Hepatocyte (in vitro differentiated cells): ENCODE measurements around the gene NPC1. TPM values are rescaled to one million over a fixed set of nuclear protein-coding genes. Genes with fewer than 3 reads are reported as not detected.
"Not testable (repeated sequence)": the region's sequence is repeated elsewhere in the genome, so short reads cannot be mapped to it uniquely, and the experiment has no call there.

Experiments used
- DNase-seq: peaks from one replicate; pipeline ENCODE4 v3.0.0-alpha.2; 2016; ENCODE audit warnings: low spot score
- H2AFZ ChIP-seq: fragments of 200-600 bp; sonication (generic); 2 replicates; pipeline ENCODE4 v1.6.0; 2016; ENCODE audit warnings: antibody characterized with exemption, mild to moderate bottlenecking
- H3K27ac ChIP-seq: fragments of 200-600 bp; sonication (generic); 2 replicates; pipeline ENCODE4 v1.5.1; 2016; ENCODE audit warnings: mild to moderate bottlenecking
- H3K27me3 ChIP-seq: fragments of 200-600 bp; sonication (generic); 2 replicates; pipeline ENCODE4 v1.6.1; 2016
- H3K36me3 ChIP-seq: fragments of 200-600 bp; sonication (generic); replicated peaks from 2 replicates; pipeline ENCODE4 v1.5.1; 2016; ENCODE audit warnings: low read depth; ENCODE audit not compliant: insufficient read depth
- H3K4me1 ChIP-seq: fragments of 200-600 bp; sonication (generic); 2 replicates; pipeline ENCODE4 v1.5.1; 2016; ENCODE audit warnings: mild to moderate bottlenecking, moderate library complexity; ENCODE audit not compliant: insufficient read depth
- H3K4me2 ChIP-seq: fragments of 200-600 bp; sonication (generic); 2 replicates; pipeline ENCODE4 v1.6.0; 2016
- H3K4me3 ChIP-seq: fragments of 200-600 bp; sonication (generic); 2 replicates; pipeline ENCODE4 v1.5.1; 2016; ENCODE audit warnings: mild to moderate bottlenecking
- H3K79me2 ChIP-seq: fragments of 200-600 bp; sonication (generic); 2 replicates; pipeline ENCODE4 v1.6.0; 2017; ENCODE audit warnings: mild to moderate bottlenecking
- H3K9me2 ChIP-seq: fragments of 200-600 bp; sonication (generic); replicated peaks from 2 replicates; pipeline ENCODE4 v1.6.0; 2017; ENCODE audit warnings: mild to moderate bottlenecking; ENCODE audit not compliant: insufficient read depth
- H3K9me3 ChIP-seq: fragments of 200-600 bp; sonication (generic); 2 replicates; pipeline ENCODE4 v1.5.1; 2016; ENCODE audit warnings: low read depth, mild to moderate bottlenecking
- H4K20me1 ChIP-seq: fragments of 200-600 bp; sonication (generic); 2 replicates; pipeline ENCODE4 v1.6.0; 2016; ENCODE audit warnings: mild to moderate bottlenecking; ENCODE audit not compliant: insufficient read depth, poor library complexity, severe bottlenecking
- CTCF ChIP-seq: fragments of 200-600 bp; sonication (generic); IDR thresholded peaks from 2 replicates; pipeline ENCODE4 v1.5.1; 2016; ENCODE audit warnings: antibody characterized with exemption, mild to moderate bottlenecking; ENCODE audit not compliant: poor library complexity
- EZH2 ChIP-seq: fragments of 200-600 bp; sonication (generic); IDR thresholded peaks from 2 replicates; pipeline ENCODE4 v1.6.1; 2016; ENCODE audit warnings: antibody characterized with exemption, mild to moderate bottlenecking, borderline replicate concordance
- EZH2phosphoT487 ChIP-seq: fragments of 200-600 bp; sonication (generic); IDR thresholded peaks from one replicate; pipeline ENCODE4 v1.6.1; 2018; ENCODE audit warnings: antibody characterized with exemption, mild to moderate bottlenecking, low read depth, moderate library complexity; ENCODE audit not compliant: unreplicated experiment, severe bottlenecking
- WGBS: methylation state at CpG from one replicate; pipeline ENCODE4 v1.1.6; 2016; ENCODE audit warnings: low lambda C conversion rate; ENCODE audit errors: missing lambda C conversion rate; 5-methylcytosine and 5-hydroxymethylcytosine counted together
- polyA plus RNA-seq: library from polyadenylated mRNA; unstranded; fragments of >200 nt; fragmentation: Nextera tagmentation; extraction: Ambion mirVana; gene quantifications from 2 replicates; pipeline ENCODE4 v1.2.1, GENCODE V29; 2016
- total RNA-seq: library from RNA; depleted of rRNA; stranded (reverse); fragments of >200 nt; gene quantifications from 2 replicates; pipeline ENCODE4 v1.2.3, GENCODE V29; 2014

The NPC1 gene
- total and polyA plus RNA-seq, 2 experiments from 2014 or later: 54.0 to 77.2 TPM

- H3K9me2 ChIP-seq: no peaks in the 10 kb centered on the region
- DNase-seq: no peak
- H3K4me2 ChIP-seq: no peak overlapping the region
- H3K4me1 ChIP-seq: peaks cover 28% of the 10 kb centered on the region
- H3K9me3 ChIP-seq: no peaks in the 10 kb centered on the region
- no peak overlapping the region for H2AFZ ChIP-seq
- no peaks in the 10 kb centered on the region for H3K36me3 ChIP-seq
- no peaks in the 10 kb centered on the region for H3K27me3 ChIP-seq
- TF ChIP-seq EZH2: no peak
- no peak for TF ChIP-seq CTCF
- TF ChIP-seq EZH2phosphoT487: no peak
- peaks cover 85% of the 10 kb centered on the region for H3K79me2 ChIP-seq
- no peak overlapping the region for H3K4me3 ChIP-seq
- H3K27ac ChIP-seq: peak overlapping the region; percentile 5
- H4K20me1 ChIP-seq: peaks cover 48% of the 10 kb centered on the region
- 71% methylated on average over 6 of the region's 6 CpGs for WGBS
Measured at GRCh38 chr18:23580677-23581367, 5.5 kb downstream of the NPC1 start.

- peaks cover 32% of the 10 kb centered on the region for H3K4me1 ChIP-seq
- peaks cover 84% of the 10 kb centered on the region for H3K79me2 ChIP-seq
Measured at GRCh38 chr18:23578891-23579653, 7.2 kb downstream of the NPC1 start.

GRCh38 chr18:23578067-23578701 is 8.1 kb downstream of the NPC1 start:
- Histone ChIP-seq H2AFZ (no peak overlapping the region), H3K27me3 (no peaks in the 10 kb centered on the region), H3K79me2 (peaks cover 82% of the 10 kb centered on the region), H3K27ac (no peak overlapping the region), H3K4me1 (peaks cover 30% of the 10 kb centered on the region), H4K20me1 (peaks cover 37% of the 10 kb centered on the region), H3K9me2 (no peaks in the 10 kb centered on the region), H3K4me2 (no peak overlapping the region), H3K36me3 (no peaks in the 10 kb centered on the region), H3K4me3 (no peak overlapping the region), H3K9me3 (no peaks in the 10 kb centered on the region)
- no peak for DNase-seq
- WGBS: 96% methylated on average over 6 of the region's 6 CpGs
- TF ChIP-seq EZH2phosphoT487 (no peak), EZH2 (no peak), CTCF (no peak)

More at GRCh38 chr18:23578891-23579653, 7.2 kb downstream of the NPC1 start:
- Histone ChIP-seq H3K4me3 (no peak overlapping the region), H3K4me2 (no peak overlapping the region), H3K27me3 (no peaks in the 10 kb centered on the region), H4K20me1 (peaks cover 45% of the 10 kb centered on the region), H3K9me3 (no peaks in the 10 kb centered on the region), H3K9me2 (no peaks in the 10 kb centered on the region), H3K27ac (no peak overlapping the region), H3K36me3 (no peaks in the 10 kb centered on the region), H2AFZ (no peak overlapping the region)
- 90% methylated on average over 8 of the region's 8 CpGs for WGBS
- DNase-seq: no peak
- TF ChIP-seq EZH2: no peak
- TF ChIP-seq CTCF: no peak
- no peak for TF ChIP-seq EZH2phosphoT487

GRCh38 chr18:23577521-23577920 is 8.8 kb downstream of the NPC1 start:
- peaks cover 81% of the 10 kb centered on the region for H3K79me2 ChIP-seq
- H3K27ac ChIP-seq: not testable (repeated sequence)
- H3K4me1 ChIP-seq: peaks cover 29% of the 10 kb centered on the region

More at GRCh38 chr18:23577521-23577920, 8.8 kb downstream of the NPC1 start:
- not testable (repeated sequence) for H3K4me2 ChIP-seq, H3K9me2 ChIP-seq, H3K9me3 ChIP-seq, H3K4me3 ChIP-seq, H3K36me3 ChIP-seq, H2AFZ ChIP-seq, DNase-seq, H3K27me3 ChIP-seq
- H4K20me1 ChIP-seq: peaks cover 35% of the 10 kb centered on the region
- WGBS: 99% methylated on average over 10 of the region's 24 CpGs
